ENCODE measurements around the gene MORN4. TPM values are rescaled to one million over a fixed set of nuclear protein-coding genes. Genes with fewer than 3 reads are reported as not detected.
"Not testable (repeated sequence)": the region's sequence is repeated elsewhere in the genome, so short reads cannot be mapped to it uniquely, and the experiment has no call there.

MORN4 gene
- polyA plus RNA-seq, 5 donors: 14.7 to 19.8 (median 16.2) TPM

DNA sequence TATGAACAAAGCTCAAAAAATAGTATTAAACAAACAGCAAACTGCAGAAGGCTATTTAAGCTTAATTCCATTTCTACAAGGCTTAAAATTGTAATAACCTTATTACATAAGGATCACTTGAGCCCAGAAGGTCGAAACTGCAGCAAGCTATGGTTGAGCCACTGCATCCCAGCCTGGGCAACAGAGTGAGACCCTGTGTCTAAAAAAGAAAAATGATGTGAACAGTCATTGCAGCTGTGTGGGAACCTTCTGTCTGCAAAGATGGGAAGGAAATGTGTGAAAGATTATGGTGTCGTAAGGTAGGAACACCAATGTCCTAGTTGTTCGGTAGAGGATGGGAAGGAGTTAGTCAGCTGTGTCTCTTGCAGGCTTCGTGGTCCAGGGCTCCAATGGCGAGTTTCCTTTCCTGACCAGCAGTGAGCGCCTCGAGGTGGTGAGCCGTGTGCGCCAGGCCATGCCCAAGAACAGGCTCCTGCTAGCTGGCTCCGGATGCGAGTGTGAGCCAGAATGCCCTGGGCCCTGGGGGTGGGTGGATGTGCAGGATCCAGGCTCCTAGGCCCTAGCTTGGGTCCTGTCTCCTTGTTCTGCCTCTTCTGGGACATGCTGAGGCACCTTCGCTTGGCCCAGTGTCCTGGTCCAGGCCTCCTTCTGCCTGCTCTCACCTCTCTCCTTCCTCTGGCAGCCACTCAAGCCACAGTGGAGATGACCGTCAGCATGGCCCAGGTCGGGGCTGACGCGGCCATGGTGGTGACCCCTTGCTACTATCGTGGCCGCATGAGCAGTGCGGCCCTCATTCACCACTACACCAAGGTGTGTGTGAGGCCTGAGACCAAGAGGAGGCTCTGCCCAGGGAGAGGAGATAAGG is 34.7 kb downstream of the MORN4 start:
- DNase-seq: no peak

DNA sequence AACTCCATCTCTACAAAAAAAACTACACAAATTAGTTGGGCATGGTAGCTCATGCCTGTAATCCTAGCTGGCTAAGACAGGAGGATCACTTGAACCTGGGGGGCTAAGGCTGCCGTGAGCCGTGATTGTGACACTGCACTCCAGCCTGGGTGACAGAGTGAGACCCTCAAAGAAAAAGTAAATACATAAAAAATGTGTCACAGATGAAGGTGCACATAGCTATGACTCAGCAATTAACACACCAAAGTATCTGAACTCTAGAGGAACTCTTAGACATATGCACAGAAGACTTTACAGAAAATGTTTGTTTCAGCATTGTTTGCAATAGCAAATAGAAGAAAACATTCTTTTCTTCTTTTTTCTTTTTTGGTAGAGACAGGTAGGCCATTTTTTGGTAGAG is 35.5 kb downstream of the MORN4 start:
- no peak for DNase-seq

DNA sequence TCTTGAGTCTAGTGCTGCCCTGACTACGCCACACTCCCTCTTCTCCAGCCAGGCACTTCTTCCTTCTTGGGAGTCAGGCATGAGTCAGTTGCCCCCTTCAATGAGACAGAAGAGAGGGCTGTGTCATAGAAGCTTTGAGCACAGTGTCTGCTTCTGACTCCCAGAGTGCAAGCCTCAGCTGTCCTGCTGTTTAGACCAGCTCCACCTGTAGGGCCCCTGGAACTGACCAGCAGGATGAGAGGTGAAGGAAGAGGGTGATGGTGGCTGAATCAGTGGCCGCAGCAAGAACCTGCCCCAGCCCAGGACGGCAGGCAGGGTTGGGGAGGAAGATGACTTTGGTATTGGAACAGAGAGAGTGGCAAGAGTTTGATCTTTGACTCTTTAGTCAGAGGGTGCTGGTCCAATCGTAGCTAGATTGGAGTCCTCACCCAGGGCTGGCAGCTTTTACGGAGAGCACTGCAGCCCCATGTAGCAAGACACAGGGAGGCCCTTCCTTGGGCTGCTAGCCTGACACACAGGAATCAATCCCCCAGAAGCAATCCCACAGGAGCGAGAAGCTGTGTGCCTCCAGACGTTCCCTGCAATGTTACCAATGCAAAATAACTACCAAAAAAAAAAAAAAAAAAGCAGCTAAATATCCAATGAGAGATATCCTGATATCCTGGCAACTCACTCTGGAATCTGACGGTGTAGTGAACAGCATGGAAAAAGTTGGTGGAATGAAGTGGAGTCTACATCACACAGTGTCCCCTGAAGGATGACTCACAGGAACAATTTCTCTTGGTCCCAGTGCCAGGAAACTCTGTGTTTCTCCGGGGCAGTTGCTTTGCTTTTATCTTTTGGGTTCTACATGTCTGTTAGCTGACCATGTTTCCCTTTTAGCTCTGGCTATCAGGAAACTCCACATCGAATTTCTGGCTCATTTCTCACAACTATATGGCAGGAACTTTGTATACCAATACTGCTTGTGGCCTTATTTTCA is 36.9 kb downstream of the MORN4 start:
- DNase-seq: no peak

- DNase-seq: no peak
Measured at GRCh38 chr10:97593421-97593820, 39.9 kb downstream of the MORN4 start.

DNA sequence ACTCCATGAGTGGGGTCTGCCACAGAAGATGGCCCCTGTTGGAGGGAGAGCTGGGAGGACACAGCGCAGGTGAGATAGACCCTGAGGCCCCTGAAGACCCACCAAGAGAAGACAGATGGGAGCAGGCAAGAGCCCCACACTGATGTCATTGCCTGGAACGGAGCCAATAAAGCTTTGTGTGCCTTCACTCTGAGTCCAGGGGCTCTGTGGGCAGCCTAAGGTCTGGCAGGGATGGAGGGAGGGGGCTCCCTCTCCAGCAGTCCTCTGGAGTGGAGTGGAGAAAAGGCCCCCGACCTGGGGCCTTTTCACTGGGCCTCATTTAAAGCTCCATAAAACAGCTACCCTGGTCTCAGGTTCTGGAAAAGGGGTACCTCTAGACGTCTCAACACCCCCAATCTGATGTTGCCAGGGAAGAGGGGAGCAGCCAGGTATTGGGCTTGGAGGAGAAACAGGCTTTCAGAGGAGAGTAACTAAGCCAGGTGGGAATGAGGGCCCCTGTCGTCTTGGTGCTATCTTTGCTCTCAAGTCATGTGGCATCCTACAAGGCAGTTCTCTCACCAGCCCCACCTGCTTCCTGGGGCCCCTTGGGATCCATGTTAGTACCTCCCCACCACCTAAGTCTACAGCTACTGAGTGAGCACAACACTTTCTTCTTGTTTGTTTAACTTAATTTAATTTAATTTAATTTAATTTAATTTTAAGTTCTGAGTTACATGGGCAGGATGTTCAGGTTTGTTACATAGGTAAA is 42.4 kb downstream of the MORN4 start:
- no peak for DNase-seq

DNA sequence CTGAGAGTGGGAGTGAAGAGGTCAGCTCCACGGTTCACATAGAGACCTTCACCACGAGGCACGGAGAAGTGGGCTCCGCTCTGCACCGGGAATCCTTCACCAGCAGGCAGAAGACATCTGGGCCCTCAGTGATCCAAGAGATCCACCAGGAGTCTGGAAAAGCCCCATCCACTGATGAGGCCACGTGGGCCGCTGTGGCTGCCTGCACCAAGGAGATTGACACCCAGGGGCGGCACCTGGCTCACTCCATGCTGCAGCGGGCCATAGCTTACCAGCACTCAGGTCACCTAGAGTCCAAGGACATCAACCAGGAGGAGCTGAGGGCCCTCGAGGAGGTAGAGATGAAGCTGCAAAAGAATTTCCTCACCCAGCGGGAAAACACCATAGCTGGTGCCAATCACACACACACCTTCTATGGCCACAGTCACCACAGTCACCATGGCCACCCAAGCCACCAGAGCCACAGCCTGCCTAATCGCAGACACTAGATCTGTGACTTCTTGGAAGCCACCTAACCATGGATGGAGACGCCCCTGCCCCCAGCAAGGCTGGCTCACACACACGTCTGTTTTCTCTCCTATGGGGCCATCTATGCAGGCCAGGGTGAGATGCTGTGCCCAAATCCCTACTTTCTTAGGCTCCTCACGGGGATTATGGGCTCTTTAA is 43.1 kb downstream of the MORN4 start:
- DNase-seq: no peak

DNA sequence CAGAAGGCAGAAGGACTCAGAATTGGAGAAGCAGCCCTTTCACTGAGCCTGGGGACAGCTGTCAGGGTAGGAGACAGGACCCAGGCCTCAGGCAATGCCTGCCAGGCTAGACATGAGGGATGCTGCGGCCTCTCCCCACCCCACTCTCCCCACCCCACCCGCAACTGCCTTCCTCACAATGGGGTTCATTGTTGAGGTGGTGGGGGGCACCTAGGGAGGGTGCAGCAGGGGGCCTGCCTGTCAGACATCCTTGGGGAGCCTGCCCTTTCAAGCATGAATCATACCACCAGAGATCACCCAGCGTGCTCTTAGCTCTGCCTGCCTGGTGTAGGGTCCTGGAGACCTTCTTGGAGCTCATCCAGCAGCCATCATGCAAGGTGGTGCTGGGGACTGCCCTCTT is 43.8 kb downstream of the MORN4 start, which contains the start of gene C10orf62:
Gene C10orf62, plus strand, starts transcription at position 243 of the 400 bp plus-strand sequence. CDS start 177 bp downstream, outside the sequence.
- no peak for DNase-seq

- no peak for DNase-seq
Measured at GRCh38 chr10:97587183-97587582, 46.1 kb downstream of the MORN4 start.

DNA sequence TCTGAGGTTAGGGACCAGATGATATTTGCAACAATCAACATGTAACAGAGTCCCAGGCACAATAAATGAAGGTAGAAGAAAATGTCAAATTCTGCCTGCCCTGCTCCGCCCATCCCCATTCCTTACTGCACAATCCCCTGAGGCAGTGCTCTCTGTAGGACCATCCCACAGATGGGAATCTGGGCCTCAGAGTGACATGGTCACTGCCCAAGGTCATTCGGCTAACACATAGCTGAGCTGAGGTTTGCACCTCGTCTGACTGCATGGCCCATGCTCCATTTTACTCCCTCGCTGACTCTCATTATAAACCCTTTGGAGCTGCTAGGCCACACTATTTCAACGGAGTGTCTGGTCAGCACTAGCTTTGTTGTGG is 47.9 kb downstream of the MORN4 start:
- no peak for DNase-seq

DNA sequence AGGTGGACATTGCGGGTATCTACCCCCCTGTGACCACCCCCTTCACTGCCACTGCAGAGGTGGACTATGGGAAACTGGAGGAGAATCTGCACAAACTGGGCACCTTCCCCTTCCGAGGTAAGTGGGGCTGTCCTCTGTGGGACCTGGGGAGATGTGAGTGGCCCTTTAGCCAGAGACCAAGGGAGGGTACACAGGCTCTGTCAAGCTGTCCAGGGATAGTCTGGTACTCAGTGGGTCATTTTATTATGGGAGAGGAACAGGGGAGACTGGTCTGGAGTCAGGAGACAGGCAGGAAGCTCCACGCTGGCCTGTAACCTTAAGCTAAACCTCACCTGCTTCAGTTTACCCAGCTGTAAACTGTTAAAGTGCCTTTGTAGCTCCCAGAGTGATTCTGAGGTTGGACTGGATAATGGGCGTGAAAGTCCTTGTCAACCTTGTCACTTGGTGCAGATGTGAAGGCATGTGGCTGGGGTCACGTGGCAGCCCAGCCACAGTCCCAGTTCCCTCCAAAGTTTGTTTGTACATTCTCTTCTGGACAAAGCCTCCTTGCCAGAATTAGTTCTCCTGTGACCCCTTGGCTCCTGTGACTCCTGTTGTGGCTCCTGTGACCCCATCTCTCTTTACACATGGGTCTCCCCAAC is 48.4 kb downstream of the MORN4 start:
- DNase-seq: no peak

- DNase-seq: no peak
Measured at GRCh38 chr10:97584060-97584797, 49.1 kb downstream of the MORN4 start, which contains the start of gene HOGA1. HOGA1 (plus strand) TSS chr10:97584389; CDS start chr10:97584704, 315 bp downstream.

- no peak for DNase-seq
Measured at GRCh38 chr10:97583476-97583875, 49.8 kb downstream of the MORN4 start.

DNA sequence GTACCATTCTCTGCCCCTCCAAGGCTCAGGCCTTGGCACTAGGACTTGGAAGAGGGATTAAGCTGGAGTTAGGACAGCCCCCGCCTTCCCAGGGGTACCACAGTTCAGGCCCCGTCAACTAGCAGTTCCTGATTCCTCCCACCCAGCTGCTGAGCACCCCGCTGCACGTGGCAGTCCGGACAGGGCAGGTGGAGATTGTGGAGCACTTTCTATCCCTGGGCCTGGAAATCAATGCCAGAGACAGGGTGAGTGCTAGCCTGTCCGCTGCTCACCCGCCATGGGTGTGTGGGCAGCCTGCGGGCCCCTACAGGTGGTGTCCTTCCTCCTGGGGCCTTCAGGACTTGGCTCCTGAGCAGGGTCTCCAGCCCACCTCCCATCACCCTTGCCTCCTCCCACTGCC is 51.1 kb downstream of the MORN4 start:
- no peak for DNase-seq

DNA sequence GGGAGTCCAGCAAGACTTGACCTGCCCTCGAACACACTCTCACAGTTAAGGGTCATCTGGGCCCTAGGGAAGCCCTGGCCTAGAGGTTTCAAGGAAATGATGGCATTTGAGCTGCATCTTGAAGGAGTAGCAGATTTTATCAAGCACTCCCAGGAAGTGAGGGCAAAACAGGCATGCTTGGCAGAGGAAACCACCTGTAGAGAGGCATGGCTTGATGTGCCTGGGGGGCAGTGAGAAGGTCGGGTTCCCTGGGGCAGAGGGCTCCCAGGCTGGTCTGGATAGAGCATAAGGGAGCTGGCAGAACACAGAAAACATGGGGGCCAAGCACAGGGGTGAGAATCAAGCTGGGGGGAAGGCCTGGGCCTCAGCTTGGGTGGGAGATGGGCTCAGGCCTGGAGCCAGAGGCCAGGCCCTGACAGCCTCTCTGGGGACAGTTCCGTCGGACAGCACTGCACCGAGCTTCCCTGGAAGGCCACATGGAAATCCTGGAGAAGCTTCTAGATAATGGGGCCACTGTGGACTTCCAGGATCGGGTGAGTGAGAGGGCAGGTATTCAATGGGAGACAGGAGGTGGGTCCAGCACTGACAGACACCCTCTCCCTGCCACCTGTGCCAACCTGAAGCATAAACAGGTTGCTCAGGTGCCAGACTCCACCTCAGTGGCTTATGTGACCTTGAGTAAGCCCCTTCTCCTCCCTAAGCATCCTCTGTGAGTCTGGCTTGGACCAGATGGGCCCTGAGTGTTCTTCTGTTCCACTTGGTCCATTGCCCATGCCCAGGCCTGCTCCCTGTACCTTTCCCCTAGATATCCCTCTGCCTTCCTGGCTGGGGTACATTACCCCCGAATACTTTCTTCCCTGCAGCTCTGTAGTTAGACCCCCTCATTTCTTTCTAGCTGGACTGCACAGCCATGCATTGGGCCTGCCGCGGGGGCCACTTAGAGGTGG is 52.6 kb downstream of the MORN4 start:
- no peak for DNase-seq

DNA sequence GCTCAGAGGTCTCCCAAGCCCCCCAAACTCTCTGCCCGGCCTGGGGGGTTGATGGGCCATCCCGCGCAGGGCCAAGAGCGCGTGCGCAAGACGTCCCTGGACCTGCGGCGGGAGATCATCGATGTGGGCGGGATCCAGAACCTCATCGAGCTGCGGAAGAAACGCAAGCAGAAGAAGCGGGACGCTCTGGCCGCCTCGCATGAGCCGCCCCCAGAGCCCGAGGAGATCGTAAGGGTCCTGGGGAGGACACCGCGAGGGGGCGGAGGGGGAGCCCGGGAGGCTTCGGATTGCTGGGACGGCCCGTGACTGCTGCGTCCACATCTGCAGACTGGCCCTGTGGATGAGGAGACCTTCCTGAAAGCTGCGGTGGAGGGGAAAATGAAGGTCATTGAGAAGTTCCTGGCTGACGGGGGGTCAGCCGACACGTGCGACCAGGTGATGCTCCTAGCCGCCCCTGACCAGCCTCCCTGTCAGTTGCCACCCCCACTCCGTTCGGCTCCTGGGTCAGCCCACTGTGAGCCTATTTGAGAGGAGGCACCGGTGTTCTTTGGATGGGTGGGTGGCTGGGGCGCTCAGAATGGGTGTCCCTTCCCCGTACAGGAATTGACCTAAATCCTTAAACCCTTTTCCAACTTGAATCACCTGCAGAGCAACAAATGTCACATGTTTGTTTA is 55.0 kb downstream of the MORN4 start:
- DNase-seq: no peak

GRCh38 chr10:97577701-97578100 is 55.6 kb downstream of the MORN4 start:
- no peak for DNase-seq

DNA sequence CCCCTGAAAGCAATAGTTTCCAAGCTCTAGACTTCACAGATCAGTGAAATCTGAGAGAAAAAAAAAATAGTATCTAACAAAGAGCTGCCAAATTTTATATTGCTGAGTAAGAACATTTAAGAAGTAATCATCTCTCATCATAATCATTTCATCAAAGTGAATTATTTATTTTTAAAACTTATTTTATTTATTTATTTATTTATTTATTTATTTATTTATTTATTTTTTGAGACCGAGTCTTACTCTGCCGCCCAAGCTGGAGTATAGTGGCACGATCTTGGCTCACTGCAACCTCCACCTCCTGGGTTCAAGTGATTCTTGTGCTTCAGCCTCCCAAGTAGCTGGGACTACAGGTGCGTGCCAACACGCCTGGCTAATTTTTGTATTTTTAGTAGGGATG is 56.8 kb downstream of the MORN4 start:
- not testable (repeated sequence) for DNase-seq

DNA sequence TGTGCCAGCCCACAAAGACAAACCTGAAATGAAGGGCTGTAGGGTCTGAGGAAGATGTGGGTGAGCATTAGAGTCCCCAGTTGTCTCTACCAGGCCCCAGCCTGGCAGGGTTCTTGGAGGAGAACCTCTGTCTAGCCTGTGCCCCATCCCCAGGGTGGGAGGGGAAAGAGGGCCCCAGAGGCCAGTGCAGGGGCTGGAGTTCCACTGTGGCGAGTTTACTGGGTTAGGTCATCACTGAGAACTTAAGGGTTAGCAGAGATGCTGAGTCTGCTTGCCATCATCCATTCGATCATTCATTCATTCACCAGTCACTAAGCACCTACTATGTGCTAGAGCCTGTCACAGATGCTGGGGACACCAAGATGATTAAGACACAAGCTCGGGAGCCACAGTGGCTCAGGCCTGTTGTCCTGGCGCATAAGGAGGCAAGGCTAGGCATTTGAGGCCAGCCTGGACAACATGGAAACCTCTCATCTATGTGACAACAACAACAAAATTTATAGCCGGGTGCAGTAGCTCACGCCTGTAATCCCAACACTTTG is 58.1 kb downstream of the MORN4 start:
- no peak for DNase-seq

Data from right lung (tissue), 5 donors.